K562 (cell line): Measurements from ENCODE around the gene SEZ6. TPM values are rescaled to one million over a fixed set of nuclear protein-coding genes. Genes with fewer than 3 reads are reported as not detected.

Source experiments
- ATAC-seq: fragments of 200-7000 bp; cut with Tn5 transposase; 3 replicates; pipeline ENCODE4 v1.9.1; 2020; ENCODE audit warnings: moderate library complexity
- BruUV-seq: library from RNA; stranded (reverse); fragments of 400-500 nt; replicated peaks from 2 replicates; lab custom pipeline; 2021; lab: Mats Ljungman, UMichigan
- CTCF ChIA-PET: fragments of 300-600 bp; formaldehyde crosslinking; extraction: SDS; loops from one replicate; lab custom pipeline; 2021; ENCODE audit warnings: low intra/inter-chr PET ratio; lab: Yijun Ruan, JAX
- POLR2A ChIA-PET: fragments of 300-600, 350-650 bp; sonication (Branson Sonifier 250); formaldehyde crosslinking; extraction: SDS; loops from one replicate; lab custom pipeline; 2021; ENCODE audit warnings: antibody characterized with exemption, inconsistent platforms; lab: Yijun Ruan, JAX
- DNase-seq, 4 experiments: peaks; one replicate each; pipeline versions ENCODE4 v3.0.0 to v3.0.0-alpha.2; 2011 to 2018; ENCODE audit warnings: low spot score in 3 of 4, mixed read lengths in 3 of 4; ENCODE audit errors: extremely low read depth in 1 of 4
- FAIRE-seq: peaks from 2 replicates; lab custom pipeline; 2011; peaks lifted over from hg19 to GRCh38; lab: Jason Lieb, UNC
- H2AFZ ChIP-seq: 2 replicates; pipeline ENCODE4 v1.6.0; 2011; ENCODE audit warnings: low read depth, low read length, control low read depth, inconsistent platforms
- H3K27ac ChIP-seq: fragments of 200-600 bp; 3 replicates; pipeline ENCODE4 v1.8.0; 2011; ENCODE audit warnings: low read depth, mild to moderate bottlenecking, control low read depth, inconsistent platforms, low read length, moderate library complexity, mixed read lengths; ENCODE audit errors: extremely low read depth
- H3K27me3 ChIP-seq, 2 experiments: fragments of 300-600 bp in 1 of 2; 2 replicates in 1 of 2; 3 replicates in 1 of 2; pipeline versions ENCODE4 v1.6.0 to v1.8.0; 2011; ENCODE audit warnings: inconsistent platforms in 2 of 2, low read length in 2 of 2, mild to moderate bottlenecking in 1 of 2, mixed read lengths in 1 of 2, moderate library complexity in 1 of 2; ENCODE audit not compliant: control insufficient read depth in 2 of 2, insufficient read depth in 2 of 2
- H3K36me3 ChIP-seq: fragments of 300-600 bp; 3 replicates; pipeline ENCODE4 v1.8.0; 2011; ENCODE audit warnings: mild to moderate bottlenecking, low read length, inconsistent platforms; ENCODE audit not compliant: control insufficient read depth, insufficient read depth
- H3K4me1 ChIP-seq, 2 experiments: fragments of 200-600 bp in 1 of 2; replicated peaks in 1 of 2; 2 replicates in 1 of 2; 3 replicates in 1 of 2; pipeline versions ENCODE4 v1.5.1 to v1.8.0; 2011; ENCODE audit warnings: inconsistent platforms in 2 of 2, low read length in 2 of 2, mild to moderate bottlenecking in 1 of 2, mixed read lengths in 1 of 2, moderate library complexity in 1 of 2; ENCODE audit not compliant: control insufficient read depth in 2 of 2, insufficient read depth in 2 of 2
- H3K4me2 ChIP-seq: 2 replicates; pipeline ENCODE4 v1.6.1; 2011; ENCODE audit warnings: low read length, control low read depth, inconsistent platforms, mixed read lengths; ENCODE audit not compliant: insufficient read depth
- H3K4me3 ChIP-seq: fragments of 200-600 bp; sonication (generic), shearing (Covaris generic); 2 replicates; pipeline ENCODE4 v1.5.1; 2016; ENCODE audit warnings: control low read depth, inconsistent platforms
- H3K79me2 ChIP-seq: fragments of 200-600 bp; 3 replicates; pipeline ENCODE4 v1.8.0; 2011; ENCODE audit warnings: low read length, inconsistent platforms; ENCODE audit not compliant: control insufficient read depth, insufficient read depth
- H3K9ac ChIP-seq, 2 experiments: 2 replicates each; pipeline versions ENCODE4 v1.6.0 to v1.6.1; 2011; ENCODE audit warnings: low read depth in 2 of 2, low read length in 2 of 2, control low read depth in 1 of 2, inconsistent platforms in 1 of 2, mild to moderate bottlenecking in 1 of 2, mixed read lengths in 1 of 2; ENCODE audit not compliant: insufficient read depth in 1 of 2
- H3K9me1 ChIP-seq: one replicate; pipeline ENCODE4 v1.6.0; 2011; ENCODE audit warnings: inconsistent platforms, mild to moderate bottlenecking, low read length, moderate library complexity; ENCODE audit not compliant: control insufficient read depth, insufficient read depth
- H3K9me3 ChIP-seq: replicated peaks from 2 replicates; pipeline ENCODE4 v1.5.1; 2011; ENCODE audit warnings: low read depth, low read length, inconsistent platforms; ENCODE audit not compliant: control insufficient read depth, insufficient read depth
- H4K20me1 ChIP-seq: replicated peaks from 2 replicates; pipeline ENCODE4 v1.6.1; 2011; ENCODE audit warnings: low read length, inconsistent platforms, mixed read lengths; ENCODE audit not compliant: control insufficient read depth, insufficient read depth
- BCOR ChIP-seq: fragments of 450-650 bp; IDR thresholded peaks from 2 replicates; pipeline ENCODE4 v1.6.1; 2016
- NR3C1 ChIP-seq: sonication (generic); formaldehyde crosslinking; IDR thresholded peaks from 2 replicates; pipeline ENCODE4 v1.8.1; 2022; ENCODE audit warnings: missing genetic modification reagents
- RCOR1 ChIP-seq, 2 experiments: IDR thresholded peaks; 2 replicates each; pipeline ENCODE4 v1.6.1; 2012; ENCODE audit warnings: low read depth in 2 of 2, low read length in 2 of 2, borderline replicate concordance in 1 of 2, improper control_type of control experiment in 1 of 2
- SMARCA5 ChIP-seq: fragments of 450-650 bp; IDR thresholded peaks from 2 replicates; pipeline ENCODE4 v1.6.1; 2016
- SPI1 ChIP-seq: IDR thresholded peaks from 2 replicates; pipeline ENCODE4 v1.6.1; 2011; ENCODE audit warnings: low read depth, low read length, control low read depth, borderline replicate concordance
- ZNF717 ChIP-seq: fragments of 250-450 bp; sonication (Bioruptor Pico); IDR thresholded peaks from 2 replicates; pipeline ENCODE4 v1.5.0; 2021
- WGBS: fragments of 100-300 bp; shearing (Covaris generic); methylation state at CpG from one replicate; pipeline ENCODE4 v1.1.6; 2016; ENCODE audit warnings: low coverage, mixed read lengths; ENCODE audit not compliant: insufficient coverage; ENCODE audit errors: missing lambda C conversion rate; 5-methylcytosine and 5-hydroxymethylcytosine counted together
- in situ Hi-C: fragments of 300-500 bp; cut with MboI; formaldehyde crosslinking; loops from 4 replicates; pipeline ENCODE4 v1.15.0; 2018; ENCODE audit warnings: inconsistent platforms, mixed read lengths
- intact Hi-C: fragments of 100-400 bp; cut with micrococcal nuclease; formaldehyde crosslinking; loops from 2 replicates; pipeline ENCODE4 v1.14.2; 2022
- polyA plus RNA-seq, 8 experiments: library from polyadenylated mRNA; depleted of rRNA in 4 of 8; stranded (reverse) in 5 of 8; unstranded in 3 of 8; fragments of >200 nt; fragmentation: Nextera tagmentation in 2 of 8; fragmentation: Illumina TruSeq in 1 of 8; extraction: Ambion mirVana in 2 of 8; extraction: Trizol in 1 of 8; gene quantifications; 2 replicates each; pipeline versions ENCODE4 v1.2.1 to v1.2.3, GENCODE V29; 2011 to 2014; ENCODE audit warnings: inconsistent platforms in 1 of 8, missing spikeins in 1 of 8
- total RNA-seq, 7 experiments: library from RNA; depleted of rRNA in 6 of 7; stranded (reverse); fragments of >200 nt in 6 of 7; fragmentation: Illumina TruSeq in 2 of 7; extraction: Trizol in 2 of 7; gene quantifications; 2 replicates each; pipeline versions ENCODE4 v1.2.1 to v1.2.3, GENCODE V29; 2011 to 2021; ENCODE audit warnings: low replicate concordance in 1 of 7
- TF ChIP-seq, protein P1 (sequence below), 2 experiments: IDR thresholded peaks in 1 of 2; conservative IDR thresholded peaks in 1 of 2; 2 replicates each; pipeline ENCODE4 v1.6.1; 2016; ENCODE audit warnings: low read depth in 2 of 2, mild to moderate bottlenecking in 1 of 2, missing compliant biosample characterization in 1 of 2, missing genetic modification characterization in 1 of 2, moderate library complexity in 1 of 2
- TF ChIP-seq, protein P2 (sequence below): sonication (generic); formaldehyde crosslinking; IDR thresholded peaks from 2 replicates; pipeline ENCODE4 v1.9.0; 2022; ENCODE audit warnings: mild to moderate bottlenecking, missing genetic modification reagents
- TF ChIP-seq, protein P3 (sequence below): sonication (generic); formaldehyde crosslinking; IDR thresholded peaks from 2 replicates; pipeline ENCODE4 v1.8.0; 2022; ENCODE audit warnings: mild to moderate bottlenecking, missing genetic modification reagents

SEZ6 gene
- total and polyA plus RNA-seq, 9 of the 15 experiments (the other 6 are each of a cell fraction or from before 2014, with no cell fraction given) = not detected

DNA sequence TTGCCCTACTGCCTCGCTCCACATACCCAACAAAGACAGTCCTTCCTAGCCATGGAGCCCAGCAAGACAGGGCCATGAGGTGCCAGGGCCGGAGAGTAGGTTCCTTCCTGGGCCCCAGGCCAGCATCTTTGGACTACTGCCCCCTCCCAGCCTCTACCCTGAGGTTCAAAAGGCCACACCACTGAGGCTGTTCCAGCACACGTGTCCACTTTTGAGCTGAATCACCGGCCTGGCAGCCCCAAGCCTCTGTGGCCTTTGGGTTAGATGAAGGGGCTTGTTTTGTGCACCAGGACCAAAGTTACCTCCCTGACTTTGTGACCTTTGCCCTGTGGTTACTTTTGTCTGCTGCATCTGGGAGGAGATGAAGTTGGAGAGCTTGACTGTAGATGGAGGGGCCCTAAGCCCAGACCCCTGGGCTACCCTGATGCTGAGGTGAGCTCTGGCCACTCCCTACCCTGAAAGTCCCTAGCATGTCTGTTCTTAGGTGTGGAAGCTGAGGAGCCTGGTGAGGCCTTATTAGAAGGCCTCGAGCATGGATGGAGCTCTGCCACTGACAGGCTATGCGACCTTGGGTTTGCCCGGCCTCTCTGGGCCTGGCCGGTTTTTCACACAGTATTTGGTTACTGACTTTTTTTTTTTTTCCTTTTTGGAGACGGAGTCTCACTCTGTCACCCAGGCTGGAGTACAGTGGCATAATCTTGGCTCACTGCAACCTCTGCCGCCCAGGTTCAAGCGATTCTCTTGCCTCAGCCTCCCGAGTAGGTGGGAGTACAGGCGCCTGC lies 12.0 kb downstream of the SEZ6 start:
- no peak for ATAC-seq
- H4K20me1 ChIP-seq = peaks cover 16% of the 10 kb centered on the region; the same call in 1 of the 2 replicates
- TF ChIP-seq ZNF717 (CRISPR knock-in tag) (no peak), SPI1 (no peak), SMARCA5 (no peak), RCOR1 (IDR thresholded peaks at IDR 0.05; ENCODE audit: borderline replicate concordance in 1 of 2, low read depth in 2 of 2, low read length in 2 of 2) (no peak), NR3C1 (CRISPR knock-in tag) (no peak), BCOR (no peak)
- TF ChIP-seq, protein P1, sequence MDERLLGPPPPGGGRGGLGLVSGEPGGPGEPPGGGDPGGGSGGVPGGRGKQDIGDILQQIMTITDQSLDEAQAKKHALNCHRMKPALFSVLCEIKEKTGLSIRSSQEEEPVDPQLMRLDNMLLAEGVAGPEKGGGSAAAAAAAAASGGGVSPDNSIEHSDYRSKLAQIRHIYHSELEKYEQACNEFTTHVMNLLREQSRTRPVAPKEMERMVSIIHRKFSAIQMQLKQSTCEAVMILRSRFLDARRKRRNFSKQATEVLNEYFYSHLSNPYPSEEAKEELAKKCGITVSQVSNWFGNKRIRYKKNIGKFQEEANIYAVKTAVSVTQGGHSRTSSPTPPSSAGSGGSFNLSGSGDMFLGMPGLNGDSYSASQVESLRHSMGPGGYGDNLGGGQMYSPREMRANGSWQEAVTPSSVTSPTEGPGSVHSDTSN (CRISPR knock-in tag; IDR thresholded peaks at IDR 0.05; ENCODE audit: low read depth) = no peak
- TF ChIP-seq, protein P1 (tag; conservative IDR thresholded peaks at IDR 0.05; ENCODE audit: low read depth) = no peak
- TF ChIP-seq, protein P2, sequence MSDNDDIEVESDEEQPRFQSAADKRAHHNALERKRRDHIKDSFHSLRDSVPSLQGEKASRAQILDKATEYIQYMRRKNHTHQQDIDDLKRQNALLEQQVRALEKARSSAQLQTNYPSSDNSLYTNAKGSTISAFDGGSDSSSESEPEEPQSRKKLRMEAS (CRISPR knock-in tag) = no peak
- TF ChIP-seq, protein P3, sequence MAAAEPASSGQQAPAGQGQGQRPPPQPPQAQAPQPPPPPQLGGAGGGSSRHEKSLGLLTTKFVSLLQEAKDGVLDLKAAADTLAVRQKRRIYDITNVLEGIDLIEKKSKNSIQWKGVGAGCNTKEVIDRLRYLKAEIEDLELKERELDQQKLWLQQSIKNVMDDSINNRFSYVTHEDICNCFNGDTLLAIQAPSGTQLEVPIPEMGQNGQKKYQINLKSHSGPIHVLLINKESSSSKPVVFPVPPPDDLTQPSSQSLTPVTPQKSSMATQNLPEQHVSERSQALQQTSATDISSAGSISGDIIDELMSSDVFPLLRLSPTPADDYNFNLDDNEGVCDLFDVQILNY (CRISPR knock-in tag) = no peak
- H3K27me3 ChIP-seq = peaks cover 4 to 46% of the 10 kb centered on the region in 2 experiments; a peak in 4 of 5 replicates
- ChIA-PET POLR2A (interaction anchor here (0.8 to 0.9 kb wide), 2 partner anchors 13 to 41 kb away, joined by 3 read pairs; no protein-coding TSS in a partner anchor), CTCF (no interaction called here)
- no peak for DNase-seq
- H3K36me3 ChIP-seq = no peaks in the 10 kb centered on the region
- H3K9me1 ChIP-seq = no peaks in the 10 kb centered on the region
- no peak overlapping the region for H2AFZ ChIP-seq
- H3K9ac ChIP-seq = no peak overlapping the region
- in situ Hi-C loops (no loop called here), intact Hi-C loops (no loop called here)
- no TSS peak for BruUV-seq
- H3K4me1 ChIP-seq = peaks cover 0 to 8% of the 10 kb centered on the region in 2 experiments; a peak in 2 of 5 replicates
- H3K9me3 ChIP-seq = no peaks in the 10 kb centered on the region
- H3K27ac ChIP-seq = no peak overlapping the region
- H3K4me3 ChIP-seq = no peak overlapping the region
- H3K4me2 ChIP-seq = no peak overlapping the region
- H3K79me2 ChIP-seq = no peaks in the 10 kb centered on the region
- no peak for FAIRE-seq
- WGBS = 19% methylated on average over 12 of the region's 13 CpGs
